COLO668 (cell line): ENCODE data around the gene DOHH.
A peak's percentile ranks its signal among the peaks of the same experiment; 100 is the strongest.

Source experiments
- DNase-seq: peaks from one replicate; lab custom pipeline; 2025; ENCODE audit not compliant: unreplicated experiment; lab: John Stamatoyannopoulos, UW

Gene DOHH

DNA sequence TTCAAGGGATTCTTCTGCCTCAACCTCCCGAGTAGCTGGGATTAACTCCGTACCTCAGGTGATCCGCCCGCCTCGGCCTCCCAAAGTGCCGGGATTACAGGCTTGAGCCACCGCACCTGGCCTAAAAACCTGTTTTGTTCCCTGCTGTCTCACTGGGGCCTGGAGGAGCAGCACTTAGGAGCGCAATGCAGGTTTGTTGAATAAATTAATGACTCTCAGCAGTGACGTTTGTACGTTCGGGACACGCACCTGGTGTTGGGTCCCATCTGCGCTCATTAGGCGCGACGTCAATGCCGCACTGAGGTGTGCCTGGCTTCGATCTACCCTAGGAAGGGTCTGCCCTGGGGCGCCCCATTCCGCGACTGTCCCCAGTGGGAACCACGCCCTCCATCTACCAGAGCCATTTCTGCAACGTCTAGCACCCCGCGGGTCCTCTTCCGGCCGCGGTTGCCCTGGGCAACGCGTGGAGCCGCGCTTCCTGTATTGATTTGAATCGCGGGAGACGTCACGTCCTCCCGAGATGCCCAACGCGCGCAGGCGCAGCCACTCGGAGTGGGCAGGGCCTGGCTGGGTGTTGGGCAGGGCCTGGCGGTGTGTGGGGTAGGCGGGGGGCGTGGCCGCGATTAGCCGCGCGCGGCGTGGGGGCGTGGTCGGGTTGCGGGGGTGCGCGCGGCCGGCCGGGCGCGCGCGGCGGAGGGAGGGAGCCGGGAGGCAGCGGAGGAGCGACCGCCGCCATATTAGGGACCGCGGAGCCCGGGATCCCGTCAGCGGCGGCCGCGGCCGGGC, 5.3 kb upstream of the DOHH start, which contains the start of gene FZR1:
Gene FZR1 (plus strand): TSS at position 714 of the 786 bp plus-strand sequence. CDS start 16,679 bp downstream, outside the sequence.
- peak; percentile 99 for DNase-seq

DNA sequence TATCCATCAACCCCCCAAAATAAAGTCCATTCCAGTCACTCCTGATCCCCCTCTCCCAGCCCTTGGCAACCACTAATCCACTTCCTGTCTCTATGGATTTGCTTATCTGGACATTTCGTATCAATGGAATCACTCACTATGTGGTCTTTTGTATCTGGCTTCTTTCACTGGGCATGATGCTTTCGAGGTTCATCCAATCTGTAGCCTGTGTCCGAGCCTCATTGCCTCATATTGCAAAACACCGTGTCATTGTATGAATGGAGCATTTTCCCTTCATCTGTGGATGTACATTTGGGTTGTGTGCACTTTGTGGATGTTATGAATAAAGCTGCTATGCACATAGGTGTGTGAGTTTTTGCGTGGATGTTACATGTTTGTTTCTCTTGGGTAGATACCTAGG, 4.3 kb upstream of the DOHH start:
- DNase-seq = no peak

DNA sequence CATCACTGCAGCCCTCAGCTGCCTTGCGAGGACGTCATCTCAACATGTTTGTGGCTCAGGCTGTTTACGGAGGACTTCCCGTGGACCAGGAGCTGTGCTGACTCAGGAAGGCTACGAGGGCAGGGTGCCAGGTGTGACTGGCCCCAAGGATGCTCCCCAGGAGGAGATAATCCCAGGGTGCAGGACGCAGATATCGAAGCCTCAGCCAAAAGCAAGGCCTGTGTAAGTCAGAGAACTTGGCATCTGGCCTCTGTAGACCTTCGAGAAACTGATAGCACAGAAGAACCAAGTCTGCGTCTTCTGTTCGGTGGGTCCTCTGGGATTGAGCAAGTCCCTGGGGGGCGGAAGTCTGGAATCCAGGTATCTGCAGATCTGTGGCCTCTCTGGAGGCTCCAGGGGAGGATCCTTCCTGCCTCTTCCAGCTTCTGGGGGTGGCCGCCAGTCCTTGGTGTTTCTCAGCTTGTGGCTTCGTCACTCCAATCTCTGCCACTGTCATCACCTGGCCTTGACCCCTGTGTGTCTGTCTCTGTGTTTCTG, 2.6 kb upstream of the DOHH start:
- peak; percentile 18 for DNase-seq

DNA sequence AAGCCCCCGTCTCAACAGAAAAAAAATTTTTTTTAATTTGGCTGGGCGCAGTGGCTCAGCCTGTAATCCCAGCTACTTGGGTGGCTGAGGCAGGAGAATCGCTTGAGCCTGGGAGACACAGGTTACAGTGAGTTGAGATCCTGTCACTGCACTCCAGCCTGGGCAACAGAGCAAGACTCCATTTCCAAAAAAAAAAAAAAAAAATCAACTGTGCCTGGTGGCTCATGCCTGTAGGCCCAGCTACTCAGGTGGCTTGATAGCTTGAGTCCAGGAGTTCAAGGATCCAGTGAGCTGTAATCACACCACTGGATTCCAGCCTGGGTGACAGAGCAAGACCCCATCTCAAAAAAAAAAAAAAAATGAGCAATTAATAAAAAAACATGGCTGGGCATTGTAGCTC, 1.3 kb upstream of the DOHH start:
- DNase-seq = no peak

DNA sequence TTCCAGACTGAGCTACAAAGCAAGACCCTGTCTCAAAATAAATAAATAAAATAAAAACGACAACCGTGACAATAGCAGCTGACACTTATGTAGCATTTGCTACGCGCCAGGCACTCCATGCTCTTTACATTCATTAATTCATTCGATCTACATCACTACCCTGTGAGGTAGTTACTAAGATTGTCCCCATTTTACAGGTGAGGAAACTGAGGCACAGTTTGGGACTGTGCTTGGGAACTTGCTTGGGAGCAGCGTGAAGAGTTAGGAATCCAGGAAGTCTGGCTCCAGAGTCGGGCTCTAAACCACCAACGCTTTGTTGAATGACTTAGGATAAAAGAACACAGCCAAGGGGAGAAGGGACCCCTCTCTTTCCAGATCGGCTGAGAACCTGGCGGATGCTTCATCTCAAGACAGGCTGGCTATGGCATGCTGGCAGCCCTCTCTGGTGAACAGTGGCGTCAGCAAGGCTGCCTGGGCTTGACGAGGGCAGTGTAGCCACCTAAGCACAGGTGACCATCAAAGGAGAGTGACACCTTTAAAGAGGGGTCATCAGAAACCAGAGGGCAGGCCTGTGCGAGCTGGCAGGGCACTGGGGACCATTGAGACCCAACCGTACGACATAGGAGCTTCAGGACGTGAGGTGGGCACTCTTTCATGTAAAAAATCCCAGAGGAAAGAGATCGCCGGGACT, 591 bp downstream of the DOHH start:
- peak; percentile 22 for DNase-seq

DNA sequence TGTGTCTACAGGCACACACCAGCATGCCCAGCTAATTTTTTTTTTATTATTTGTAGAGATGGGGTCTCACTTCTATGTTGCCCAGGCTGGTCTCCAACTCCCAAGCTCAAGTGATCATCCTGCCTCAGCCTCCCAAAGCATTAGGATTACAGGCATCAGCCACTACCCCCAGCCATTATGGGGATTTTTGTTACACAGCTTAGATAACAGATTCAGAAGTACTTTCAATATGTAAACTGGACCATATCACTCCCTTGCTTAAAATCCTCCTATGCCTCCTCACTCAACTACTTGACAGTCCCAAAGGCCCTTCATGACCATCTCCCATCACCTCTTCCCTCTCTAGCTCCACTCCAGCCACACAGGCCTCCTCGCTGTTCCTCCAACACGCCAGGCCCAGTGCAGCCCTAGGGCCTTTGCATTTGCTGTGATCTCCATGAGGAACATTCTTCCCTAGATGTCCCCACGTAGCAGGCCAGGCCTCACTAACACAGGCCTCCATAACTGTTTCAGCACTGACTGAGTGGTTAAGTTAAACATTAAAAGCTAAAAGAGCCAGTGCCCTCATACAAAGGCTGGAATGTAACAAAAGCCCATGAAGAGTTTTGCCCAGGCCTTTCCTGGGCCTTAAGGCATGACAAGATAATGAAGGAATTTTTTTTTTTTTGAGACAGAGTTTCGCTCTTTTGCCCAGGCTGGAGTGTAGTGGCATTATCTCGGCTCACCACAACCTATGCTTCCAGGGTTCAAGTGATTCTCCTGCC, 2.5 kb downstream of the DOHH start:
- no peak for DNase-seq

DNA sequence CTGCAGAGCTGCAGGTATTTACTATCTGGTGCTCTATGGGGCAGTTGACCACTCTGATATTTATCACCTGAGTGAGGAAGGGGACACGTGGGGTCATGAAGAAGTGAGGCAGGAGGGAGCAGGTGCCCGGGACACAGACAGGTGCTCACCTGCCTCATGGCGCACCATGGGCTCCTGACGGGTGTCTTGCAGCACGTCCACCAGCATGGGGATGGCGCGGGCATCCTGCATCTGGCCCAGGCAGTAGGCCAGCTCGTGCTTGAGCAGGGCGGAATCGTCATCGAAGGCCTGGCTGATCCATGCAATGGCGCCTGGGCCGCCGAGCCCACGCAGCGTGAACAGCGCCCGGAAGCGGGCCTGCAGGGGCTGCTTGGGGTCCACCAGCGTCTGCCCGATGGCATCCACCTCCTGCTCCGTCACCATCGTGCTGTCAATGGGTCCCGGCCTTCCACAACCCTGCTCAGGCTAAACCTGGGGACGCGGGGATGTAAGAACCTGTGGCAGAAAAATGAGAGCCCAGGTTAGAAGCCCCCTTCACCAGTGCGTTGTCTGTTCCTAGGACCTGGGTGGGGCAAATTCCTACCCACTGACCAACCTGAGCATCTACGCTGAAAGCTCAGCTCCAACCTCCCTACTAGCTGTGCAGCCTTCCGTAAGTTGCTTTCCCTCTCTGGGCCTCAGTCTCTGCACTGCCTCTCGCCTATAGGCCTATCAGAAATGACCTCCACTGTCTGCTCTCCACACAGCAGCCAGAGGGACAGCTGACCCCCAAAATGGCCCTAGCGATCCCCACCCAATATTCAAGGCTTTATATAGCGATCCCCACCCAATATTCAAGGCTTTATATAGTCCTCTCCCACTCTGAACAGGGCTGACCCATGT, 3.8 kb downstream of the DOHH start:
- DNase-seq = no peak

DNA sequence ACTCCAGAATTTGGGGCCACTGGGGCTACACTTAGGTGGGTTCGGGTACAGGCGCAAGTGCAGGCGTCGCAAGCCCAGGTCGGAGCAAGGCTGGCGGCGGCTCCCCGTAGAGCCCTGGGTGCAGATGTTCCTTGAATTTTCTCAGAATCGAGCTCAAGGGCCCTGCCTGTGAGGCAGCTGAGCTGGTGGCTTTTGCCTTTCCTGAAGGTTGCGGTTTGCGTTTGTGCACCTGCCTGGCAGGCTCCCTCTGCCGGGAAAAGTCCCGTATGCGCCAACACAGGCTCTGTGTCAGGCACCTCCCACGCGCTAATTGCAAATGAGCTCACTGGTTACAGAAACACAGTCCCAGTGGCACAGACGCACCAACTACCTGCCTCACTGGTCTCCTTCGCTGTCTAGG, 5.9 kb downstream of the DOHH start:
- DNase-seq = peak; percentile 51

DNA sequence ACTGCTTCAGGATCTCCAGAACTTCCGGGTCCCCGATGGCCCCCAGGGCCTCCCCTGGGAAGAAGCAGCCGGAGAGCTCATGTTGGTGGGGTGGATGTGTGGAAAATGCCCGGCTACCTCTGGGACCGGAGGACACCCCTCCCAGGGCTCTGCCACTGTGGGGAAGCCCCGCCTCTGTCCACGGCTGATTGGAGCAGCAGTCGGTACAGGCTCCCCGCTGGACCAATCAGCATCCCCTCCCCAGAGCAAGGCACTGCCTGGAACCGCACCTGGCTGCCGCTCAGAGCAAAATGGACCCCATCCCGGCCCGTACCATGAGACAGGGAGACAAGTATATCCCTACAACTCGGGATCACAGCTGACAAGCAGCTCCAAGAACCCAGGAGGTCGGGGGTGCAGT, 6.4 kb downstream of the DOHH start:
- DNase-seq = peak; percentile 11

DNA sequence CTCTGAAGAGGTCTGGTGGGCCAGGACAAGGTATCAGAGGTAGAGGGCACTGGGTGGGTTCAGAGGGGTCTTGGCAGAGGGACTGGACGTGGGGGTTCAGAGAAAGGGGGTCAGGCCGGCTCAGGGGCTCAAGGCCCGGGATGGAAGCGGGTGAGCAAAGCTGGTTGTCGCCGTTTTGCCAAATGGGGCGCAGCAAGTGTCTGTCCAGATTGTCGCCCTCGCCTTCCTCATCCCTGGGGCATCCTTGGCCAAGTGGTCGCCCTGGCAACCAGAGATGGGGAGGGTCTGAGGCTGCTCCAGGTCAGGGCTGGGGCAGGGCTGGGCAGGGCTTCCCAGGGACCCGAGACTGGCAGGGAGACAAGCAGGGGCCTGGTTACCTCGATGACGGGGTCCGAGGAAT, 6.8 kb downstream of the DOHH start:
- DNase-seq = no peak

DNA sequence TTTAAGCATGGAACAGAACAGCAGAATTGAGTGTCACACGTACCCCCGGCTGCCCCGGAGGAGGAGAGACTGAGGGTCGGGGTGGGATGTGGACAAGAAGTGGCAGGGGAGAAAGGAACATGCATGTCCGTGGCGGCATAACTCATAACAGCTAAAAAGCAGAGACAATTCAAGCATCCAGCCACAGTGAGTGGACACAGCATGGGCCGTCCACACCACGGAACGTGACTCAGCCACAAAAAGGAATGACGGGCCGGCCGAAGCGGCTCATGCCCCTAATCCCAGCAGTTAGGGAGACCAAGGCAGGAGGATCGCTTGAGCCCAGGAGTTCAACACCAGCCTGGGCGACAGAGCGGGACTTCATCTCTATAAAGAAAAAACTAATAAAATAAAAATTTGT, 7.6 kb downstream of the DOHH start:
- no peak for DNase-seq

DNA sequence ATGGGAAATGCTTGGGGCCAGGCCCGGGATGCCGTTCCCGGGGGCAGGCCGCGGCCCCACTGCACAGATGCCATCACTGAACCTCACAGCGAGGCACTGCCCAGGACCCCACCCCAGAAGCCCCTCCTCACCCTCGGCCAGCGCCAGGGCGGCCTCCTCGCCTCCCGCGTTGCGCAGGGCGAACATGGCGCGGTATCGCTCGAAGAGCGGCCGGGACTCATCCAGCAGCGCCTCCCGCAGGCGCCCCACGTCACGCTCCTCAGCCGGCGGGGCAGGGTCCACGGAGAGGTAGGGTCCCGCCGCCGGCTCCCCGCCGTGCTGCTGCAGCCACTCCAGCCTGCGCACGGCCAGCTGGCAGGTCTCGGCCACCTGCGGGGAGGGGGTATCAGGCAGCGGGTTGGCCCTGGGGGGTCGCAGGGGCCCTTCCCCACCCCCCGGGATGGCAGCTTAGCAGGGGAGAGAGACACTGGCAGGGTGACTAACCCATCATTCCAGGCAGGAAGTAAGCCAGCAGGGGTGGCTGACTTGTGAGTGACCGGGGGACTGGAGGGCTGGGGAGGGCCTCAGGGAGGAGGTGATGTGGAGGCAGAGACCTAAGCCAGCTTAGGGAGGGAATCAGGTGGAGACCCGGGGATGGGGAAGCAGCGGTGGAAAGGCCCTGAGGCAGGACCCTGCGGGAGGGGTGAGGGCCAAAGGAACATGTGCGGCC, 8.2 kb downstream of the DOHH start:
- DNase-seq = no peak

DNA sequence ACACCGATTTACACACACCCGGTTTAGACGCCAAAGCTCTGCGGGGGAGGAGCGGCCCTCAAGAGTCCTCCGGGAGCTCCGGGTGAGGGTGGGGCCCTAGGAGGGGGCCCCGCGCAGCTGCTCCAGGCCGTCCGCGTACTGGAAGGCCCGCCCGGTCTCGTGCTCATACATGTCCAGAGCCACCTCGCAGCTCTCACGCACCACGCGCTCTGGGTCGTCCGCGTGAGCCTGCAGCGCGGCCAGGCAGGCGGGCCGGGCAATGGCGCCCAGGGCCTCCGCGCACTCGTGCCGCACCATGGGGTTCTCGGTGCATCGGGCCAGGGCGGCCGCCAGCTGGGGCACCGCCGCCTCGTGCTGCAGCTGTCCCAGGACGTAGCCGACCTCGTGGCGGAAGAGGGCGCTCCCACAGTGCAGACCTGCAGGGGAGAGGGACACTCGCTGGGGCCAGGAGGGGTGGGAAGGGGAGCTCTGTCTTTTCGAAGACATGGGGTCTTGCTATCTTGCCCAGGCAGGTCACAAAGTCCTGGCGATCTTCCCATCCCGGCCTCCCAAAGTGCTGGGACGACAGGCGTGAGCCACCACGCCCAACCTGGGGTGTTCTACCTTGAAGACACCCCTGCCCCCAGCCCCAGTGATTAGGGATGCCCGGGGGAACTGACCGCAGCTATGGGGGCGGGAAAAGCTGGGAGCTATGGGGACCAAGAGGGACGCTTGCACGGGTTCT, 8.9 kb downstream of the DOHH start:
- no peak for DNase-seq

DNA sequence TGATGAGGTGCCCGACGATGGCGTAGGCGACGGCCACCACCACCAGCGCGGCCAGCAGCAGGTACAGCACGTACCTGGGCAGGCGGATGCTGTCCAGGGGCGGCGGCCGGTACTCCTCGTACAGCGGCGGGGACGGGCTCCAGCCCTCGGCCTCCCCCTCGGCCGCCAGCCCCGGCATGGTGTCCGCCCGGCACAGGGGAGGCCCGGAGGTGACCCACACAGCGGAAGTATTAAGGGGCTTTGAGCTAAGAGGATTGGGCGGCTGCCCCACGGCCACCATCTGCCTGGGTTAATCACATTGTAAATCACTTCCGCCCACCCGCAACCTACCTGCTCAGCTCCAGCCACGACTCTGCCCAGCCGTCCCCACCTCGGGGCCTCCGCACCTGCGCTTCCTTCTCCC, 17.2 kb downstream of the DOHH start, which contains the start of gene SMIM44:
Gene SMIM44 (minus strand): TSS at position 216 of the 403 bp plus-strand sequence. CDS start 38 bp downstream, at position 178.
- DNase-seq = peak; percentile 66

DNA sequence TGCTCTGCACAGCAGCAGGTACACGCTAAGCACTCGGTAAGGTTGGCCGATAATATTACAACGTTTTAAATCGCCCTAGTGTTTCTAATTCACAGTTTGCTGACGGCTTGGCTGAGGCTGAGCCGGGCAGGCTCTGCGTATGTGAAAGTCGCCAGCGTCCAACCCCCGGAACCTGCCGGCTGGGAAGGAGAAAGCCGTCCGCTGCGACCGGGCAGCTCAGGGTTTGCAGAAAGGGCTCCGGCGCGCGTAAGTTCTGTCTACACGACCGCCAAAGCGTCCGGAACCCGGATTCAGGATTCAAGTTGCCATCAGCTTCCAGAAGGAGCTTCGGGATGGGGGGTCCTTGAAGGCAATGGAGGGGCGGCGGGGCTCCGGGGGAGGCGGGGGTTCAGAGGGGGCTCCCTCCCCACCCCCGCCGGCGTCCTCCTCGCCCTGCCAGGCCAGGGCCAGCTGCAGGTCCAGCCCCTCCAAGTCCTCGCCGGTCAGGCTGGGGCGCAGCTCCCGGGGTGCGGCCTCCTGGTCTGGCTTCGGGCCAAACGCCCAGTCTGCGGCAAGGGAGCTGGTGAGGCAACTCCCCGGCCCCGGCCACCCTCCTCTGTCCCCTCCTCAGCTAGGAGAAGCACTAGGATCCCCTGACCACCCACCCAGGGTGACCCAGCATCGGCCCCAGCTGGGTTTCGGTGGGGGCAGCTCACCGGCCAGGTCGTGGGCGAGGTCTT, 17.8 kb downstream of the DOHH start:
- peak; percentile 67 for DNase-seq

DNA sequence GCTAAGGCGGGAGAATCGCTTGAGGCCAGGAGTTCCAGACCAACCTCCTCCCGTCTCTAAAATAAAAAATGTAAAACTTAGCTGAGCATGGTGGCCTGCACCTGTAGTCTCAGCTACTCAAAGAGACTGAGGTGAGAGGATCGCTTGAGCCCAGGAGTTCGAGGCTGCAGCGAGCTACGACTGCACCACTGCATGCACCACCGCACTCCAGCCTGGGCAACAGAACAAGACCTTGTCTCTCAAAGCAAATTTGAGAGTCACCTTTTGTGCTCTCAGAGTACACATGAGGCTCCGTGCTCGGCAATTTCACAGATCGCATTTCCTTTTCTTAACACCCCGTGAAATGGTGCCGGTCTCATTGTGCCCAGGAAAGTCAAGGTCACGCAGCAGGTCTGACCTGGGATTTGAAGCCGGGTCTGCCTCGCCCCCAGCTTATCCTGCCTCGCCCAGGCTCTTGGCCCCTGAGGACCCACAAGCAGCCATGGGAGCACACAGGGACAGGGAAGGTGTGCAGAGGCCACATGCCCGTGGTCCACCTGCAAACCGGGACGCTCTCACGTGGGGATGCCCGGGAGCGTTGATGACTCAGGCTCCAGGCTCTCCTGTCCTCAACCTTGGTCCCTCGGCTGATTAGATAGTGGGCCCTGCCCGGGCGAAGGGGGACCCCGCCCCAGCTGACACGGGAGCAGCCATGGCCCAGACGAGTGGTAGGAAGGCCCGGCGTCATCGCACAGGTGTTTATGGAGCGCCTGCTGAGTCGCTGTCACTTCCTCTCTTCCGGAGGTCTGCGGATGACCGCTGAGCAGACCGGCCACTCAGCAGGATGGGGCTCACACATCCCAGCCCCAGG, 19.0 kb downstream of the DOHH start:
- peak; percentile 47 for DNase-seq

DNA sequence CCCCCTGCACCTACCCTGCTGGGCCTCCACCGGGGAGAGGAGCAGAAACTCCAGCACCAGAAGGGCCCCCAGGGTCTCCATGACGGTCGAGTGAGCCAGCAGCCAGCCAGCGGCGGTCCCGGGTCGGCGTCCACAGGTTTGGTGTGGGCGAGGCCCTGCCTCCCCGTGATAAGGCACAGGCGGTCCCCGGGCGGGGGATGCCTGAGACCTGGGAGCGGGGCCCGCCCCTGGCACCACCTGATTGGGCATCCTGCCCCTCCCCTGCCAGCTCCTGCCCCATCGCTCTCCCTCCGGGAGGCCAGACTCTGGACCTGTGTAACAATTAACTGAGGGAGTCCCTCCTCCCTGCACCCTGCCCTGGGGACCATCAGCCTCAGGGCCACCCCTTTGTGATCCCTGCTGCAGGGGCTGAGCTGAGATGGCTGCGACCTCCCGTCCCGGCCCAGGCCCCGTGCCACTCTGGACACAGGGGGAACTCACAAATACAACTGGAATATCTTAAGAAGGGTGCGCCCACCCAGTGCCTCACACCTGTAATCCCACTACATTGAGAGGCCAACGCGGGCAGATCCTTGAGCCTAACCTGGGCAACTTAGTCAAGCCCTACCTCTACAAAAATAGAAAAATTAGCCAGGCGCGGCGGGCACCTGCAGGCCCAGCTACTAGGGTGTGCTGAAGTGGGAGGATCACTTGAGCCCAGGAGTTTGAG, 19.9 kb downstream of the DOHH start, which contains the start of gene SMIM24:
Gene SMIM24 (minus strand): TSS at position 143 of the 709 bp plus-strand sequence. CDS start 62 bp downstream, at position 81.
- no peak for DNase-seq
